Uterus (tissue), 2 donors: Measurements from ENCODE around the gene TARBP2.

Experiments used
- POLR2A ChIP-seq, 2 donors: fragments of 450-650 bp; IDR thresholded peaks; one replicate each; pipeline ENCODE4 v1.6.1; 2016; ENCODE audit warnings: antibody characterized with exemption in 2 of 2, mild to moderate bottlenecking in 1 of 2, moderate library complexity in 1 of 2
- TF ChIP-seq, protein P1 (sequence below), 4 experiments: fragments of 200-600 bp in 2 of 4; fragments of 450-650 bp in 2 of 4; sonication (generic) in 2 of 4; IDR thresholded peaks; one replicate each; pipeline ENCODE4 v1.5.1; 2016 to 2019; ENCODE audit warnings: antibody characterized with exemption in 4 of 4, mild to moderate bottlenecking in 2 of 4, moderate library complexity in 1 of 4

DNA sequence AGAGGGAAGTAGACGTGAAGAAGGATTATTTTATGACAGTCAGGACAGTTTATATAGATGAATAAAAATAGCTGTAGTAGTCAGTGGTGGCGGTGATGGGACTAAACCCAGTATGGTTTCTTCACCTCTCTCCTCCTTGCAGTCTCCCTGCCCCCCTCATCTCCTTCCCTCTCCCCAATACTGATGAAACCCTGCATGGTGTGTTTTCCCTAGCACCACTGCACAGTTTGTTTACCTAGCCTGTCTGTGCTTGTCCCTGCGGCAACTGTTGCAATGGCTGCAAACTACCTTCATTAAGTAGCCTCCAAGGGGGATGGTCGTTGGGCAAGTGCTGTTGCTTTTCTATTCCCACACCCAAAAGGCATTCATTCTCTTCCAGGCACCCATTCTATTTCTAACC, 34.4 kb upstream of the TARBP2 start:
- TF ChIP-seq, protein P1, sequence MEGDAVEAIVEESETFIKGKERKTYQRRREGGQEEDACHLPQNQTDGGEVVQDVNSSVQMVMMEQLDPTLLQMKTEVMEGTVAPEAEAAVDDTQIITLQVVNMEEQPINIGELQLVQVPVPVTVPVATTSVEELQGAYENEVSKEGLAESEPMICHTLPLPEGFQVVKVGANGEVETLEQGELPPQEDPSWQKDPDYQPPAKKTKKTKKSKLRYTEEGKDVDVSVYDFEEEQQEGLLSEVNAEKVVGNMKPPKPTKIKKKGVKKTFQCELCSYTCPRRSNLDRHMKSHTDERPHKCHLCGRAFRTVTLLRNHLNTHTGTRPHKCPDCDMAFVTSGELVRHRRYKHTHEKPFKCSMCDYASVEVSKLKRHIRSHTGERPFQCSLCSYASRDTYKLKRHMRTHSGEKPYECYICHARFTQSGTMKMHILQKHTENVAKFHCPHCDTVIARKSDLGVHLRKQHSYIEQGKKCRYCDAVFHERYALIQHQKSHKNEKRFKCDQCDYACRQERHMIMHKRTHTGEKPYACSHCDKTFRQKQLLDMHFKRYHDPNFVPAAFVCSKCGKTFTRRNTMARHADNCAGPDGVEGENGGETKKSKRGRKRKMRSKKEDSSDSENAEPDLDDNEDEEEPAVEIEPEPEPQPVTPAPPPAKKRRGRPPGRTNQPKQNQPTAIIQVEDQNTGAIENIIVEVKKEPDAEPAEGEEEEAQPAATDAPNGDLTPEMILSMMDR (IDR thresholded peaks at IDR 0.05): no peak
- no peak for TF ChIP-seq POLR2A (IDR thresholded peaks at IDR 0.05)
